Measurements from ENCODE around the gene HNRNPR.

GRCh38 chr1:23330846-23331245 lies 13.2 kb downstream of the HNRNPR start:
- no peak for TF ChIP-seq CTCF (IDR thresholded peaks at IDR 0.05)
- no peak for TF ChIP-seq POLR2A (IDR thresholded peaks at IDR 0.05)
- TF ChIP-seq POLR2AphosphoS5 (IDR thresholded peaks at IDR 0.05; ENCODE audit: insufficient read depth in 1 of 2, low read depth in 1 of 2), result peak in 1 of 2 donors; percentile 12
